Chondrocyte (in vitro differentiated cells): Measurements from ENCODE around the gene C10orf120. TPM values are rescaled to one million over a fixed set of nuclear protein-coding genes. Genes with fewer than 3 reads are reported as not detected.

ENCODE experiments used
- DNase-seq: peaks from one replicate; pipeline ENCODE4 v3.0.0; 2021; ENCODE audit warnings: mixed read lengths, low spot score
- H3K27ac Mint-ChIP-seq: one replicate; pipeline ENCODE4 v1.8.0; 2021; ENCODE audit warnings: mild to moderate bottlenecking, moderate library complexity, mixed read lengths; ENCODE audit not compliant: unreplicated experiment
- H3K27me3 Mint-ChIP-seq: 2 replicates; pipeline ENCODE4 v1.8.0; 2021; ENCODE audit warnings: low read depth, mixed read lengths
- H3K36me3 Mint-ChIP-seq: 2 replicates; pipeline ENCODE4 v1.8.0; 2021; ENCODE audit warnings: low read depth, mixed read lengths
- H3K4me1 Mint-ChIP-seq: 2 replicates; pipeline ENCODE4 v1.8.0; 2021; ENCODE audit warnings: low read depth, mild to moderate bottlenecking, mixed read lengths
- H3K4me3 Mint-ChIP-seq: one replicate; pipeline ENCODE4 v1.8.0; 2021; ENCODE audit warnings: mild to moderate bottlenecking, moderate library complexity, mixed read lengths; ENCODE audit not compliant: unreplicated experiment
- H3K9me3 Mint-ChIP-seq: 2 replicates; pipeline ENCODE4 v1.8.0; 2021; ENCODE audit warnings: low read depth, mixed read lengths
- CTCF ChIP-seq: fragments of 200-600 bp; sonication (generic); IDR thresholded peaks from 2 replicates; pipeline ENCODE4 v1.5.0; 2021; ENCODE audit warnings: antibody characterized with exemption, mild to moderate bottlenecking, moderate library complexity
- total RNA-seq: library from RNA; stranded (reverse); gene quantifications from 3 replicates; pipeline ENCODE4 v1.2.1, GENCODE V29; 2021

C10orf120 gene
- total RNA-seq, 1 donor from 2014 or later: not detected

GRCh38 chr10:122648599-122649428 lies 50.8 kb downstream of the C10orf120 start:
- Mint-ChIP-seq H3K4me3 (no peak overlapping the region), H3K9me3 (peaks cover 5% of the 10 kb centered on the region), H3K4me1 (no peaks in the 10 kb centered on the region), H3K27me3 (peaks cover 57% of the 10 kb centered on the region), H3K27ac (no peak overlapping the region), H3K36me3 (no peaks in the 10 kb centered on the region)
- peak; percentile 82 for TF ChIP-seq CTCF
- no peak for DNase-seq

Other genes starting within 250 kb of the C10orf120 start
- 0.62 to 1.1 TPM in 2 of 3 replicates, not detected in the other for gene ARMS2, start 245.2 kb downstream of the C10orf120 start, total RNA-seq
- 1,260 to 1,504 TPM (median 1,485 TPM) in 3 replicates for gene HTRA1, start 238.3 kb downstream of the C10orf120 start, total RNA-seq
- gene DMBT1, start 139.1 kb downstream of the C10orf120 start, total RNA-seq: 0.13 to 0.34 TPM (median 0.17 TPM) in 3 replicates
- not detected in 3 replicates for gene CUZD1, start 146.0 kb upstream of the C10orf120 start, total RNA-seq
- not detected in 3 replicates for gene FAM24B, start 179.7 kb upstream of the C10orf120 start, total RNA-seq
- gene FAM24A, start 210.8 kb upstream of the C10orf120 start, total RNA-seq: not detected in 3 replicates